Thoracic aorta endothelial cell (primary cell): ENCODE results near the gene SUMO2. TPM values are rescaled to one million over a fixed set of nuclear protein-coding genes. Genes with fewer than 3 reads are reported as not detected.

Experiments used
- small RNA-seq: library from RNA; depleted of rRNA; stranded (forward); fragments of <200 nt; gene quantifications from one replicate; pipeline ENCODE3, GENCODE V24; 2012
- total RNA-seq: library from RNA; depleted of rRNA; stranded (reverse); fragments of >200 nt; gene quantifications from 2 replicates; pipeline ENCODE4 v1.2.3, GENCODE V29; 2012

The SUMO2 gene
- total RNA-seq: 106 and 124 TPM in 2 replicates

GRCh38 chr17:75182569-75183436, at the start of gene SUMO2:
Gene SUMO2 (minus strand): TSS chr17:75182959. CDS start chr17:75182834, 125 bp downstream.

GRCh38 chr17:75205037-75205792, 22.5 kb upstream of the SUMO2 start, which contains the start of gene NUP85:
Gene NUP85 (plus strand): TSS chr17:75205679. CDS start chr17:75205762, 83 bp downstream.

GRCh38 chr17:75154195-75155106, 28.3 kb downstream of the SUMO2 start, which contains the start of gene JPT1:
Gene JPT1 (minus strand): TSS chr17:75154512. CDS start chr17:75154397, 115 bp downstream.

GRCh38 chr17:75131278-75132017, 51.3 kb downstream of the SUMO2 start, which contains the start of gene NT5C:
Gene NT5C (minus strand): TSS chr17:75131742. CDS start chr17:75131707, 35 bp downstream.

Small RNA genes within 50 kb of the gene (small RNA-seq; reads per million reads assigned to genes)
- gene RF00019: not detected

Other genes starting within 250 kb of the SUMO2 start
- gene OTOP3, start 247.1 kb downstream of the SUMO2 start, total RNA-seq: not detected in 2 replicates
- gene HID1, start 210.2 kb downstream of the SUMO2 start, total RNA-seq: 14.9 and 28.4 TPM in 2 replicates
- 23.1 and 27.4 TPM in 2 replicates for gene CDR2L, start 195.3 kb downstream of the SUMO2 start, total RNA-seq
- 32.2 and 38.1 TPM in 2 replicates for gene MRPL58, start 170.3 kb downstream of the SUMO2 start, total RNA-seq
- gene ATP5PD, start 136.0 kb downstream of the SUMO2 start, total RNA-seq: 270 and 332 TPM in 2 replicates
- 16.6 and 17.2 TPM in 2 replicates for gene KCTD2, start 135.7 kb downstream of the SUMO2 start, total RNA-seq
- 4.7 and 11.6 TPM in 2 replicates for gene SLC16A5, start 95.0 kb downstream of the SUMO2 start, total RNA-seq
- gene ARMC7, start 73.0 kb downstream of the SUMO2 start, total RNA-seq: 4.5 TPM in 2 replicates
- 11.7 and 13.0 TPM in 2 replicates for gene NT5C, start 51.2 kb downstream of the SUMO2 start, total RNA-seq
- gene JPT1, start 28.4 kb downstream of the SUMO2 start, total RNA-seq: 321 and 330 TPM in 2 replicates
- gene NUP85, start 22.7 kb upstream of the SUMO2 start, total RNA-seq: 54.8 and 62.4 TPM in 2 replicates
- 15.3 and 18.8 TPM in 2 replicates for gene GGA3, start 78.6 kb upstream of the SUMO2 start, total RNA-seq
- gene MRPS7, start 78.9 kb upstream of the SUMO2 start, total RNA-seq: 61.2 and 82.3 TPM in 2 replicates
- gene MIF4GD, start 88.3 kb upstream of the SUMO2 start, total RNA-seq: 9.4 and 10.9 TPM in 2 replicates
- 13.4 and 14.0 TPM in 2 replicates for gene SLC25A19, start 106.5 kb upstream of the SUMO2 start, total RNA-seq
- 93.6 and 104 TPM in 2 replicates for gene GRB2, start 222.7 kb upstream of the SUMO2 start, total RNA-seq